ENCODE measurements around the gene ACAA2.

ACAA2 gene, protein sequence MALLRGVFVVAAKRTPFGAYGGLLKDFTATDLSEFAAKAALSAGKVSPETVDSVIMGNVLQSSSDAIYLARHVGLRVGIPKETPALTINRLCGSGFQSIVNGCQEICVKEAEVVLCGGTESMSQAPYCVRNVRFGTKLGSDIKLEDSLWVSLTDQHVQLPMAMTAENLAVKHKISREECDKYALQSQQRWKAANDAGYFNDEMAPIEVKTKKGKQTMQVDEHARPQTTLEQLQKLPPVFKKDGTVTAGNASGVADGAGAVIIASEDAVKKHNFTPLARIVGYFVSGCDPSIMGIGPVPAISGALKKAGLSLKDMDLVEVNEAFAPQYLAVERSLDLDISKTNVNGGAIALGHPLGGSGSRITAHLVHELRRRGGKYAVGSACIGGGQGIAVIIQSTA

DNA sequence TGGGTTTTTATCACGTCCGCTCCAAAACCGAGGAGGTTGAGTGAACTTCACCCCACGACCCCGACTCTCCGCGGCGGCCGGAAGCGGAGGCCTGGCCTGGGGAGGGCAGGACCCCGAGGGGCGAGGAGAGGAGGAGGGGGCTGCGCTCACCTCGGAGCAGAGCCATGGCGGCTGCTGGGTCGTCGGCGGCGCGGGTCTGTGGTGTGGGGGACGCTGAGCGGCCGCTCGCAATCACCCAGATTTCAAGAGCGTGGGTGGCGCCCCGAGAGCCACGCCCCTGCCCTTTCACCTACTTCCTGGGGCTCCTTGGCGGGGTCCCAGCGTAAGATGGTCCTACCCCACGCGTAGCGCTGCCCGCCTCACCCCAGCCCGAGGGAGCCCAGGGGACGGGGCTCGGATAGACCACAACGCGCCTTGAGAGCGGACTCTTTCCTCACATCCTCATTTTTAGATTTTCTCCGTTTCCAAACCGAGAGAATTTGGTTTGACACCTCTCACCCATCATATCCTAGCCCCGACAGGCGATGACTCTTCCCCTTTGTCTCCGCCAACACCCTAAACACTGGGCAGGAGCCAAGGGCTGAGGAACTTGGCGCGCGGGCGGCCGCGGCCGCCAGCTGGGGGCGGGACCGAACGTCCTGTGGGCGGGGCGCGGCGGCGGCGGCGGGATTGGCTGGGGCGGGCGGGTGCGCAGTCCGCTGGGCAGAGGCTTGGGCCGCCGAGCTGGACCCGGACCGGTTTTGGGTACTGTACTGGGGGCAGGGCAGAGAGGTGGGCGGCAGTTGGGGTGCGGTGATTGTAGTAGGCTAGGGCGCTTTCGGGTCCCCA lies at the start of gene ACAA2:
Gene ACAA2, minus strand, starts transcription at position 215 of the 828 bp plus-strand sequence. Its CDS starts 49 bp downstream, at position 166.
- DNase-seq, result peak; percentile 83 to 85

DNA sequence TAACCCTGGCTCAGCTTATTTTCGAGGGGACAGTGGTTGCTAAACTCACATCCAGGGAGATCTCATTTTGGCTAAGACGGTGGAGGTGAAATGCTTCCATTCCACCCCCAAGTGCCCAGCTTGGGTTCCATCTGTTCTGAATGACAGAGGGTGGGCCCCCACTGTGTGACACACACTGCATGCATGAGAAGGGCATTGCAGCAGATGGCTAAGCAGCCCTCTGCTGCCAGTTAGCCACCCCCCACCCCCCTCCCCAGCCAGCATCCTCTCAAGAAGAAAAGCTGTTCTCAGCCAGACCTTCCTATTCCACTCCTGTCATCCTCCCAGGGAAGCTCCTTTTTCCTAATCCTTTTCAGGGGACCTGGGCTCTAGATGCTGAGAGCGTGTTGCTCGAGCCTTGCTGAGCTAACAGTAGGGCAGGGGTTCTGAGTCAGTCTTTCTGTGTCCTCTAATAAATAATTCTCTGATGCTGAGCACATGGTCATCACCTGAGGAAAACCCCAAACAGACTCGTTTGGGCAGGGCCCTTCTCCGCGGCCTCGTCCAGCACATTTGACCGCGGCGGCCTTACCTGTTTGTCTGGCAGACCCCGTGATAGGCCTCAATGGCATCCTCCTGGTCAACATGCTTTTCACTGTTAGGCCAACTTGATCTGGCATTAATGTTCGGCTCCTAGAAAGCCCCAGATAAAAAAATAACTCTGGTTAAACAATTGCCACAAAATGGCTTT lies 49.5 kb upstream of the ACAA2 start:
- no peak for DNase-seq

- DNase-seq, result no peak
Measured at GRCh38 chr18:49861659-49862058, 48.3 kb upstream of the ACAA2 start.

GRCh38 chr18:49859725-49860124 lies 46.4 kb upstream of the ACAA2 start:
- DNase-seq, result no peak

DNA sequence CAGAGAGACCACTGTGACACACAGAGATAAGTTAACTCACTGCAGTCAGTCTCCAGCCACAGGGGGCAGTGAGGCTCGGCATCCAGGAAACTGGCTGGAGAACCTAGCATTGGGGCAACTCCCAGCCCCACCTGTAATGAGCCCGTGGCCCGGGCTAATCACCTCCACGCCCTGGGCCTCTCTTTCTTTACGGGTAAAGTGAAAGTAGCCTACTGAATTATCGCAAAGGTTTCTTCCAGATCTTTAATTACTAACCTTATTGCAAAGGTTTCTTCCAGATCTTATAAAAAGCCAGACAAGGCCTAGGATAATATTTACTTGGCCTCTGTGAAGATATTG lies 45.7 kb upstream of the ACAA2 start:
- DNase-seq, result no peak

DNA sequence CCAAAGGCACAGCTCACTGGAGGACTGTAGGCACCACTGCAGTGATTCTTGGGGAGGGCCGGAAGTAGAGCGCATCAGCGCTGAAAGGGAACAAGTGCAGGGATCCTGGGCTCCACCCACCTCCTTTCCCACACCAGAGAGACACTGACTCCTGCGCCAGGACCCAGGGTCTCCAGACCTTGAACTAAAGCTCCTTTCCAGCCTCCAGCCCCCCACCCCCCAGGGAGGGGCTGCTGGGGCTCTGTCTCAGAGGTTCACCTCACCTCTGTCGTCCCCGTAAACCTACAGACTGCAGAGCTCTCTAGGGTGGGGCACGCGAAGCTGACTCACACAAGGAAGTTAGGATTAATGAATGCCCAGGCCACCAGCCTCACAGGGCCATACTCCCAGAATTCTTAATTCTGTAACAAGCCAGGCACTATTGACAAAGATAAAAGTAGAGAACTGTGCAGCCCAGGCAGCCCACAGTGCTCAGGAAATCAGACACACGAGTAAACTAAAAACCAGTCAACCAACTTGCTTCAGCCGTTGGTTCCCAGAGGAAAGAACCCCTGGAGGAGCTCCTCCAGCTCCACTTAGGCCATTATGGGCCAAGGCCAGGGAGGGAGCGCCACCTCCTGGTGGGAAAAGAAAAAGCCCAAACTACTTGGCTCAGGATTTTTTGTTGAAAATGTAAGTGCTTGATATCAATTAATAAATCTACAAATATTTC lies 45.1 kb upstream of the ACAA2 start:
- peak; percentile 69 to 70 for DNase-seq

DNA sequence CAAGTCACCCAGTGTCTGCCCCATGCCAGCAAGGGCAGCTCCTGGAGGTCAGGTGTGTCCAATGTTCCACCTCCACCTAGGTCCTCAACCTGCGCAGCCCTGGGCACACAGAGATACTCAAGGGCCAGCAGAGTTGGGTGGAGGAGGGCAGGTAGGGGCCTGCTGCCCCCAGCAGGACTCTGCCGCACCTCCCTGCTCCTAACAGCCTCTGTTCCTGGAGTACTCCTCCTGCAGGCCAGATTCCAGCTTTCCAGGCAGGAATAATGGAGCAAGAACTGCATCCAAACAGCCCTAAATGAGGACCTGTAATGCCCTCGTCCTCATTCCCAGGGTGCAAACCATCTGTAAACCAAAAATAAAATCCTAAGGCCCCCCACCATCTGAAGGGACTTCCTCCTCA lies 44.4 kb upstream of the ACAA2 start:
- DNase-seq, result no peak

DNA sequence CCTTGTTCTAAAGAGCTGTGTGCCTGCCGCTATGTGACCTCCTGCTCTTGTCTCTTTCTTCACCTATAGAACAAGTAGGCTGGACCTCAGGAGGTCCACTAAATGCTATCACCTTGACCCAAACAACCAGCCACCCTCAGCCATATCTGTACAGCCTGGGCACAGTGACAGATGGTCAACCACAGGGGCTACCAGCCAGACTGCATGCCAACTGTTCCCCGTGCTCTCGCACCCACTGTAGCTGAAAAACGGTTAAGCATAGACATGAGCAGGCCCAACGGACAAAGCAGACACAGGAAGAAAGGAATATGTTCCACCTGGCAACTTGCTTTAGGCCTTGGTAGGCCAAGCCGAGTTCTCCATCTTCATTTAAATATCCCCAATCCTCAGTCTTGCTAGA lies 43.2 kb upstream of the ACAA2 start:
- no peak for DNase-seq

DNA sequence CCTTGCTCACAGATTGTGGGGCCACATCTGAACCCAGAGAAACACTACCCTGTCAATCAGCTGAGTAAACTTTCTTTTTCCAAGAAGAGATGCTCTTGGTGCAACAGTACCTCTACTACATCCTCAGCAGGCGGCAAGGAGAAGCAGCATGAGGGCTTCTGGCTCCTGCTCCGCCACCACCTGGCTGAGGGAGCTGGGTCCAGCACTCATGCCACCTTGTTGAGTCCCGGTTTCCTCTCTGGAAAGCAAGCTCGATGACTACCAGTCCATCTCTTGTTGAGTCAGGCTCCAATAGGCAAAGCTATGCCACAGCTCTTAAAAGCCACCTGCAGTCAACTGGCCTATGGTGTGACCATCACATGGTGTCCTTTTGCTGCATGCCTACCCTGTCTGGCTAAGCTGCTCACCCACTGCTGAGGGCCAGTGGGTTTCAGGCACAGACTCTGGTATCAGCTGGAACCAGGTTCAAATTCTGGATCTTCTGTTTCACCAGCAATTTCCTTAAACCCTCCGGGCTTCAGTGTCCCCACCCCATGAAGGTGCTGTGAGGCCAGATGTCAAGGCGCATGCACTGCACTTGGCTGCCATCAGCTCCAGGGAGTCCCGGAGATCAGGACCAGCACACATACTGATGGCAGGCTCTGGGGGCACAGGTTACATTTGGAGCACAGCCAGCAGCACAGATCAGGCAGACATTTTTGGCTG lies 42.5 kb upstream of the ACAA2 start:
- no peak for DNase-seq

- no peak for DNase-seq
Measured at GRCh38 chr18:49854681-49855080, 41.3 kb upstream of the ACAA2 start.

DNA sequence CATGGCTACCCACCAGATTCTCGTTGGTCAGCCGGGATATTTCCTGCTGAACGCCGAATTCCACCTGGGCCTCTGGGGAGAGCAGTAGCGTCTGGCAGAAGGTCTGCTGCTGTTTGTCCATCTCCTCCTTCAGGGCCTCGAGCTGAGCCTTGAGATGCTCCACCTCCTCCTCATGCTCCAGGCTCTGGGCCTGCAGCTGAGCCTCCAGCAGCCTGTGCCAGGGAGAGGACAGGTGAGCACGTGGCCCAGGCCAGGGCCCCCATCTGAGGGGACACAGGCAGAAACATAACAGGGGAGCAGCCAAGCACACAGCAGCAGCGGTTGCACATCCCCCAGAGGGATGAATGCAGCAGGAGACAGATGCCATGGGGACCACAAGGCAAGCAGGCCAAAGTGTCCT lies 40.1 kb upstream of the ACAA2 start:
- DNase-seq, result no peak

- DNase-seq, result no peak
Measured at GRCh38 chr18:49853011-49853410, 39.7 kb upstream of the ACAA2 start.

- no peak for DNase-seq
Measured at GRCh38 chr18:49851624-49852023, 38.3 kb upstream of the ACAA2 start.

- no peak for DNase-seq
Measured at GRCh38 chr18:49850636-49851035, 37.3 kb upstream of the ACAA2 start.

GRCh38 chr18:49849331-49850217 lies 36.2 kb upstream of the ACAA2 start:
- DNase-seq, result no peak

- no peak for DNase-seq
Measured at GRCh38 chr18:49848115-49848514, 34.8 kb upstream of the ACAA2 start.

DNA sequence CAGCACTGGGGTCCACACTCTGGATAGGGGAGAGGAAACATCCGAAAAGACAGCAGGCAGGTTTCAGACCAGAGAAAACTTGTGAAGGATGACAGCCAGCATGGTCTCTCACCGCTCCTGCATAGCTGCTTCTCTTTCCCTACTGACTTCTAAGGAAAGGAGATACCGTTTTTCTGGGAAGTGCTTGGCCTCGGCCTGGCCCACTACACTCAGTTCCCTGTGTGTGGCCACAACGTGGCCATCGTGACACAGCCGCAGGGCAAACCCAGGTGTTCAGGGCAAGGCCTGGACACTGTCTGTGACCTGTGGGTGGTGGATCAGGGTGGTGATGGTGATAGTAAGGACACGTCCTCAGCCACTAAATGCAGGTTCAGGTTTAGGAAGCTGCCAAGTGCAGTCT lies 34.2 kb upstream of the ACAA2 start:
- no peak for DNase-seq

DNA sequence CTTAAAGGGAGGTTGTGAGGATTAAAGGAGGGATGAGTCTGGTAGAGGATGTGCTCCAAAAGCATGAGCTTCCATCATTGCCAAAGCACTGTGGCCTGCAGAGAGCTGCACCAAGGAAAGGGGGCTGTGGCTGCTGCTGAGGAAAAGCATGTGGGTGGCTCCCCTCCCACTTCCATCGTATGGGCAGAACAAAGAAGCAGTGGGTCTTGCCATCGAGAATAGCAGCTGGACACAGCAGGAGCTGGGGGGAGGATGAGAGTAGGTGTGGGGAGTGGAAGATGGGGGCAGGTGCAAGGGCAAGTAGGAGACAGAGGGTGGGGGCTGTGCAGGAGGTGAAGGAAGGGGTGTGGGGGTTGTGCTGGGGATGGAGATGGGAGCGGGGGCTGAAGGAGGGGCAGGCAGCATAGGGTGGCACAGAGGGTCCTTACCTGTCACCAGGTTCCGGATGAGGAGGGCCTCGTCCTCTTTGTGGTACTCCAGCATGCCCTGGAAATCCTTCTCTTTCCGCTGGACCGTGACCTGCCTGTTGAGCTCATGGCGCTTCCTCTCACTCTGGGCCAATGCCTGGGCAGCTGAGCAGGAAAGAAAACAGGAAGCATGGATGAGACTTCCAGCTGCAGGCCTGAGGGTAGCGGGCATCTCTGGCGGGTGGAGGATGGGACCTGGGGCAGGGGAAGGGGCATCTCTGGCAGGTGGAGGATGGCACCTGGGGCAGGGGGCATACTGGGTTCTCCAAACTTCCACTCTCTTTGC lies 33.6 kb upstream of the ACAA2 start:
- DNase-seq, result no peak

- no peak for DNase-seq
Measured at GRCh38 chr18:49846361-49846662, 33.0 kb upstream of the ACAA2 start.

- no peak for DNase-seq
Measured at GRCh38 chr18:49845629-49846360, 32.5 kb upstream of the ACAA2 start.
